GM18502 (cell line): ENCODE results near the gene UNG.
"Not testable (repeated sequence)": the region's sequence is repeated elsewhere in the genome, so short reads cannot be mapped to it uniquely, and the experiment has no call there.

ENCODE experiments used
- ATAC-seq: cut with Tn5 transposase; IDR thresholded peaks from one replicate; pipeline ENCODE4 v1.9.1; 2021; ENCODE audit warnings: mild to moderate bottlenecking; ENCODE audit not compliant: unreplicated experiment, poor library complexity

The UNG gene

DNA sequence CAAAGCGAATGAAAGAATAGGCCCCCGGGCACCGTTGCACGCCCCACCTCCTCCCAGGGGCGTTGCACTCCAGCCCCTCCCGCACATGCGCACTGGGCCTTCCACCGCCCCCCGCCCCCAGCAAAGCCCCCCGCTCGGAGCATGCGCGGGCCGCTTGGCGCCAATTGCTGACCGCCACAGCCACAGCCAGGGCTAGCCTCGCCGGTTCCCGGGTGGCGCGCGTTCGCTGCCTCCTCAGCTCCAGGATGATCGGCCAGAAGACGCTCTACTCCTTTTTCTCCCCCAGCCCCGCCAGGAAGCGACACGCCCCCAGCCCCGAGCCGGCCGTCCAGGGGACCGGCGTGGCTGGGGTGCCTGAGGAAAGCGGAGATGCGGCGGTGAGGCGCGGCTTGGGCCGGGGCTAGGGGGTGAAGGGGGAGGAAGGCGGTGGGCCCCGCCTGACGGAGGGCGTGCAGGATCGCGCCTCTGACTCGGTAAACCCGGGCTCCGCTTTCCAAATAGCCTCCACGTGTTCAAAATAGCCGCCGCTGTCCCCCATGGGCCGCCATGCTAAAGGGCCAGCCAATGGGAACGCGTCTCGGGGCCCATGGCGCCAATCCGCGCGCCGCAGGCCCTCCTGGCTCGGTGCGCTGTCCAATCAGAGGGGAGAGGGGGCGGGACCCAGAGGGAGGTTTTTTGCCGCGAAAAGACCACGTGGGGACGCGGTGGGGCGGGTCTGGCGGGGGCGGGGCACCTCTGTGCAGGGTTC, at the start of gene UNG:
Gene UNG, plus strand, starts transcription at position 163 of the 748 bp plus-strand sequence. Its CDS starts 83 bp downstream, at position 246.
- ATAC-seq: peak; percentile 85

DNA sequence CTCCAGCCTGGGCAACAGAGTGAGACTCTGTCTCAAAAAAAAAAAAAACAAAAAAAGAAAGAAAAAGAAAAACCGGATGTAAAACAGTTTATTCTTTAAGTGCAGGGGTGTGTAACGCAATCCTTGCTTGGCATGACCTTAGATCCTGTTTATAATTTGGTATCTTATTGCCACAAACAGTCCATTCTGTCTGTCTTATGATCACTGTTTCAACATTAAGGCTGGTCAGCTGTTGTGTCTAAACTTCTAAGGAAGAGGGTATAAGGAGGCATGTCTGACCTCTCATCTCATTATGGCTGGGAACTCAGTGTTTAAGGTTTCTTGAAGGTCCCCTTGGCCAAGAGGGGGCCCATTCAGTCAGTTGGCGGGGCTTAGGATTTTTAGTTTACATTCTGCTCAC, 48.7 kb upstream of the UNG start:
- not testable (repeated sequence) for ATAC-seq

DNA sequence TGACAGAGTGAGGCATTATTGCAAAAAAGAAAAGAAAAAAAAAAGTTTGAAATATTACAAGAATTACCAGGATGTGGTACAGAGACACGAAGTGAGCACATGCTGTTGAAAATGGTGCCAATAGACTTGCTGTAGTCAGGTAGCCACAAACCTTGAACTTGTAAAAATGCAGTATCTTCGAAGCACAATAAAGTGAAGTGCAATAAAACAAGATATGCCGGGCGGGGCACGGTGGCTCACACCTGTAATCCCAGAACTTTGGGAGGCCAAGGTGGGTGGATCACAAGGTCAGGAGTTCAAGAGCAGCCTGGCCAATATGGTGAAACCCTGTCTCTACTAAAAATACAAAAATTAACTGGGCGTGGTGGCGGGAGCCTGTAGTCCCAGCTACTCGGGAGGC, 47.6 kb upstream of the UNG start:
- ATAC-seq: not testable (repeated sequence)

DNA sequence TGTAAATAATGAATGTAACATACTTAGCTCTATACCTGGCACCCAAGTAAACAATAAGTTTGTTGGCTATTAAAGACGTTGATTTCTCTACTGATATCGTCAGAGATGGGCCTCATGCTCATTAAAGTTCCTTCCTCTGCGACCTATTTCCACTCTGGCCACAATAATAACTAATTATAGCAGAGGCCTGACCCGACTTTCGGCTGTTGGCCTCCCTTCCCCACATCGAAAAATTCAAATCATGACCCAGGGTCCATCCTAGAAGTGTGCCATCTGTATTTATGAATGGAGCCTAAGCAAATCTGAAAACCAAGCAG, 45.3 kb upstream of the UNG start:
- no peak for ATAC-seq

DNA sequence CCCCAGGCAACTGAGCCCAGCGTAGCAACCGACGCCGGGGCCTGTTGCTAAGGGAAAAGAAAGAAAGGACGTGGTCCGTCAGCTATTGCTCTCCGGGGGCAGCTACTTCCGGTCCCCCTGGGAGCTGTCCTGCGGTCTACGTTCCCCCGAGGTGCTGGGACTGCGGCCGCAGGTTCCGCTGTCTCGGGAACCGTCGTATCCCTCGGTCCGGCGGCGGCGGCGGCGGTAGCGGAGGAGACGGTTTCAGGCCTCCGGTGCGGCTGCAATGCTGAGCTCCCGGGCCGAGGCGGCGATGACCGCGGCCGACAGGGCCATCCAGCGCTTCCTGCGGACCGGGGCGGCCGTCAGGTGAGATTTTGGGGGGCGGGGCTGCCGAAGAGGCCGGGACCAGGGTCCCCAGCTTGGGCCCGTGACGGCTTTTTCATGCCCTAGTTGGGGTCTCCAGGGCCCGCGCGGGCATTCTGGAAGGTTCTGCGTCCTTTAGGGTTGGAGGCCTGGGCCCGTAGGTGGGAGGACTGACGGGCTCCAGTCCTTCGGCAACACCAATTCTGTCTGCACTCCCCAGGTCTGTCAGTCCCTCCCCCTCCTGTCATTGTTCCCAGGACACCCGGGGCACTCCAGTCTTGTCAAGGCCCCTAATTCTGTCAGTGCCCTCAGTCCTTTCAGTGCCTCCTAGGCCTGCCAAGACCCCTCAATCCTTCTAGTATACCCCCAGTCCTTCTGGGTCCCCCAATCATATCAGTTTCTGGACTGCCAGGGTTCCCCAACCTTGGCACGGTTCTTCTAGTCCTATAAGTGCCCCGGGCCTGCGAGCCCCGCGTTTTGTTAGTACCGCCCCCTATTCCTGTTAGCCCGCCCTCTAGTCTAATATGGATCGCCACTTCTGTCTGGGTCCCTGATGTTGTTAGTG, 44.7 kb upstream of the UNG start, which contains the start of gene USP30:
Gene USP30, plus strand, starts transcription at position 163 of the 910 bp plus-strand sequence. Its CDS starts 103 bp downstream, at position 266.
- ATAC-seq: peak; percentile 76

DNA sequence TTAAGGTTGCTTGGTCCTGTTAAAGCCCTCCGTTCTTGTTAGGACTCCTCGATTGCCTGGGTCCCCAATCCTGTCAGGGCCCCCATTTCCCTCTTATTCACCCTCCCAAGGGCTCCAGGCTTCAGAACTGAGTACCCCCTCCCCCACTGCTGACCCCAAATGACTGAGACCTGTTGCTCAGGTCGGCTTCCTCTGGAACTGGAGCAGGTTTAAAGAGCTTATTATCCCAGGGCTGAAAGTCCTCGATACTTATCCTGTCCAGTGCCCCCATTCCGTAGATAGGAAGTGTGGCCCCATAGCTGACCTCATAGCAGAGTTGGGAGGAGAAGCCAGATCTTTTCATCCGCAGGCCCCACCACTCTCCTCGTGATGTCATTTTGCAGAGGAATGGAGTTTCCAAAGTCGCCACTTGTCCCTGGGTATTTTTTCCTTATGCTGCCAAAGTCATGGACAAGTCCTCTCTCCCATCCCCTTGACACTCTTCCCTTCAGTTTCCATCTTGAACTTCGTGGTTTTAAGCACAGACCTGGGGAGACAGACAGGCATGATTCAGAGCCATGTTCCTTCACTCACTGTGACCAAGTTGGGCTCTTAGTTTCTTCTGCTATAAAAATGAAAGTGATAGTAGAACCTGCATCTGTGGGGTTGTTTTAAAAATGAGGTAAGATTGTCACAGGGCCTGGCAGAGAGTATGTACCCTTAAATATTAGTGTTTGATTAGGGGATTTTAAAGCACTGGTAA, 43.8 kb upstream of the UNG start:
- peak; percentile 43 for ATAC-seq

DNA sequence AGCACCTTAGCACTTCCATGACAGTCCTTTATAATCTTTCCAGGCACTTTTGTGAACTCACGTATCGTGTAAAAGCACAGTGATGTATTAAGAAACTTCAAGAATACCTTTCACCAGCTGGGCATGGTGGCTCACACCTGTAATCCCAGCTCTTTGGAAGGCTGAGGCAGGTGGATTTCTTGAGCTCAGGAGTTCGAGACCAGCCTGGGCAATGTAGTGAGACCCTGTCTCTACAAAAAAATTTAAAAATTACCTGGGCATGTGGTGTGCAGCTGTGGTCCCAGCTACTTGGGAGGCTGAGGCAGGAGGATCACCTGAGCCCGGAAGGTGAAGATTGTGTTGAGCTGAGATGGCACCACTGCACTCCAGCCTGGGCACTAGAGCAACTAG, 43.3 kb upstream of the UNG start:
- ATAC-seq: peak; percentile 6

DNA sequence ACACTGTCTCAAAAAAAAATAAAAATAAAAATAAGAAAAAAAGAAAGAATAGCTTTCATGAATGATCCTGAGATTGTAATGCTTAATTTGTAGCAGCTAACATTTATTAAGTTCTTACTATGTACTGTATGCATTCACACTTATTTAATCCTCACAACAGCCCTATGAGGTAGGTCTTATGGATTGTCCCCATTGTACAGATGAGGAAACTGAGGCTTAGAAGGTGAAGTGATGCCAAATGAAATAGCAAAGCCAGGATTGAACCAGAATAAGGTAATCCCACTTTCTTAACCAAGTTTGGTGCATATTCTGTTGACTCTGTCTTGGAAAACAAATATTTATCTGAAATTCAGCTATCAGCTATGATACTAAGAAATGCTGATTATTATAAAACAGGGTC, 42.9 kb upstream of the UNG start:
- no peak for ATAC-seq

DNA sequence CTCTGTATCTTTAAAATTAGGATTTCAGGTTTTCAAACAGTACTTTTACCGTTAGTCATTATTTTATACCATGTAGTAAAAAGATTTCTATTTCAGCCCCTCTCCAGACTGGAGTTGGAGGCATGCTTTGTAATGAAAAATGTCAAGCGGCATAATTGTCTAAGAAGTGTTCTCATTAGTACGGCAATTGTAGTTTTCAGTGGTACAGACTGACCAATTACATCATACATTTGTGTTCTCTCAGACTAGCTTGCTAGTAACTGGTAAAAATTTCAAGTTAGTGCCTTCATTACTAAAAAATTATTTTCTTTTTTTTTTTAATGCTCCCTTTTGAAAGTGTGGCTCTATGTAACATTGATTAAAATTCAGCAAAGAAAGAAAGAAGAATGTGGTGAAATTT, 40.5 kb upstream of the UNG start:
- ATAC-seq: no peak

DNA sequence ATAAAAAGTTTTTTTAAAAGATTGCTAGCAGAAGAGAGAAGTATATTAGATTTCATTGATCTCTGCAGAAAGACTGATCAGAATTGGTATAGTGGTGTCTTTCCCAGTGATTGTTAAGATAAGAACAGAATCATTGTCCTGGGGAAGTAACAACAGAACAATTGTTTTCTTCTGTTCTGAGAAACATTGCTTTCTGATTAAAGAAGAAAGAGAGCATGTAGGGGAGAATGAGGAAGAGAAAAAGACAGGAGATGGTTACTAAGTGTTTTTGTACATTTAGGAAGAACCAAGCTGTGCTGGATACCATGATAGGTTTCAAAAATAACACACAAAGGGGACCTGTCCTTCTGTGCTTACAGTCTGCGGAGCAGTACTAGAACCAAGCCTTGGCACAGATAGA, 40.0 kb upstream of the UNG start:
- ATAC-seq: no peak

DNA sequence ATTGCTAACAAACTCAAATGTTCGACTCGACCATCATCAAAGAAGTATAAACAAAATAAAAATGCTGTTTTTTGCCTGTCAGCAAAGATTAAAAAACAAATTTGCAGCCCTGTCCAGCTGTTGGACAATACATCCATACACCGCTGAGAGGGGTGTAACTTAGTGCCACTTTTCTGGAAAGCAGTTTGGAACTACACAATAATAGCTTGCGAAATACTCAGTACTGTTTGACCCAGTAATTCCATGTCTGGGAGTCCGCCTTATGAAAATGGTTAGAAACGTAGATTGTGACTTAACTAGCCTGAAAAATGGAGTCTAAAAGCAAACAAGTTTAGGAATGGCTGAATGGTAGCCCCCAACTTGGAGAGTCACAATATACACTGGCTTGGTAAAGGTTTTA, 38.6 kb upstream of the UNG start:
- no peak for ATAC-seq

DNA sequence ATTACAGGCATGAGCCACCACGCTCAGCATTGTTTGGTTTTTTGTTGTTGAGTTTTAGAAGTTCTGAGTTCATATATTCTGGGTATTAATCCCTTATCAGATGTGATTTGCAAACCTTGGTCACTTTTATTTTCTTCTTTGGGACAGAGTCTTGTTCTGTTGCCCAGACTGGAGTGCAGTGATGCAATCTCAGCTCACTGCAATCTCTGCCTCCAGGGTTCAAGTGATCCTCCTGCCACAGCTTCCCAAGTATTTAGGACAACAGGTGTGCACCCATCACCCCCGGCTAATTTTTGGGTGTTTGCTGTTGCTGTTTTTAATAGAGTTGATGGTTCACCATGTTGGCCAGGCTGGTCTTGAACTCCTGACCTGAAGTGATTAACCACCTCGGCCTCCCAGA, 33.3 kb upstream of the UNG start:
- no peak for ATAC-seq

DNA sequence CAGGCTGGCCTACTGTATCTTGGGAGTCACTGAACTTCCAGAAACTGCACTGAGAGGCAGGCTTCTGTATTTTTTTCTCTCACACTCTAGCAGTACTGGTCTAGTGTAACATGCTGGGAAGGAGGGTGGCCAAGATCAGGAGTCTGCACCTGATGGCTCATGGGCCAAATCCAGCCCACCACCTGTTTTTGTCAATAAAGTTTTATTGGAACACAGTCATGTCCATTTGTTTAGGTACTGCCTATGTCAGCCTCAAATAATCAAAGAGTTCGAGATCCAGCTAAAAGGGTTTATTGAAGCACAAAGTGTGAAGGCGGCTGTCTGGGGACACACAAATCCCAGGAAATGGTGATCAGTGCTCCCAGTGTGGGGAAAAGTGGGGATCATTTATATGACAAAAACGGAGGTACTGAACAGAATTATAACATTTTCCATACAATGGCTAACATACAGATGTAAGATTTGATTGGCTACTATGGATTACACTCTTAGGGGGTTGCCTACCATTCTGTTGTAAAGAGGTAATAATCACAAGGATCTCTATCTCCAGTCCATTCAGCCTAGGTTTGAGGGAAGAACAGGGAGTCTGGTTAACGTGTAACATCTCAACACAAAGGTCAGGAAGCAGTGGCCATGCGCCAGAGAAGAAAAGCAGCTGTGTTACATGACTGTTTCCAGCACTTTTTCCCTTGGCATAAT, 32.1 kb upstream of the UNG start:
- ATAC-seq: no peak

DNA sequence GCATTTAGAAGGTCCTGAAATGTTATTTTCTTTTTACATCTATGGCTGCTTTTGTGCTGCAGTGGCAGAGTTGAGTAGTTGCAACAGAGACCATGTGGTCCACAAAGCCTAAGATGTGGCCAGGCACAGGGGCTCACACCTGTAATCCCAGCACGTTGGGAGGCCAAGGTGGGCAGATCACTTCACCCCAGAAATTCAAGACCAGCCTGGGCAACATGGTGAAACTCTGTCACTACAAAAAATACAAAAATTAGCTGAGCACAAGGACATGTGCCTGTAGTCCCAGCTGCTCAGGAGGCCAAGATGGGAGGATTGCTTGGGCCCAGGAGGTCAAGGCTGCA, 31.6 kb upstream of the UNG start:
- no peak for ATAC-seq

DNA sequence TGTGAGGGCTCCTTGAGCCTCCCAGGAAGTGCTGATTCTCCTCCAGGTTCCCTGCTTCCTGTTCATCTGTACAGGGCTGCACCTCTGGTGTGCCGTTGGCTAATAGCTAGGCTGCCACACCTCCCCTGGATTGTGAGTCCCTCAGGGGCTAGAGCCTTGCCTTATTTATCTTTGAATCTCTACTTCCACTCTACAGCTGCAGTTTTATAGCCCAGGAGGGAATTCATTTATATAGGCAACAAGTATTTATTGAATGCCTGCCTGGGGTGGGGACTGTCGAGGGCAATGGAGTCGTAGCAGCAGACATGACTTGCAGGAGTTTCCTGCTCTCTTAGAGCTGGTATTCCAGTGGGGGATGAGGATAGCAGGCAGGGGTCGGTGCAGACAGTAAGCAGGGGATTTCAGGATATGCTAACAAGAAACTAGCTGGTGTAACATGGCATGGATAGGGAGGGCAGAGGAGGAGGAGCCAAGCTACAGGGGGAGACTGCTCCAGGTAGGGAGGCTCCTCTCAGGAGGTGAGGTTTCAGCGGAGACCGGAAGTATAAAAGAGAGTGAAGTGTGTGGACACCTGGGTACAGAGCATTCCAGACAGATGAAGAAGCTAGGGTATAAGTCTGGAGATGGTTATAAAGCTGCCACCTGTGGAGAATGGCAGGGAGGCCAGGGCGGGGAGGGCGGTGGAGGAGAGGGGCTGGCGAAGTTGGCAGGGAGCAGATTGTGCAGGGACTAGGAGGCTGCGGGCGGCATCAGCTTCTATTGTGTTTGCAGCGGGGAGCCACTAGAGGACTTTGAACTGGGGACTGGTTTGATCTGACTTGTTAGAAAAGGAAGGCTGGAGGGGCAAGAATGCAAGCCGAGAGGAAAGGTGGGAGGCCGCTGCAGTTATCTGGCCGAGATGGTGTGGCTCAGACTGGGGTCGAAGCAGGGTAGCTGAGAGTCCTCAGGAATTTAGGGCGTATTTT, 27.8 kb upstream of the UNG start:
- ATAC-seq: no peak

DNA sequence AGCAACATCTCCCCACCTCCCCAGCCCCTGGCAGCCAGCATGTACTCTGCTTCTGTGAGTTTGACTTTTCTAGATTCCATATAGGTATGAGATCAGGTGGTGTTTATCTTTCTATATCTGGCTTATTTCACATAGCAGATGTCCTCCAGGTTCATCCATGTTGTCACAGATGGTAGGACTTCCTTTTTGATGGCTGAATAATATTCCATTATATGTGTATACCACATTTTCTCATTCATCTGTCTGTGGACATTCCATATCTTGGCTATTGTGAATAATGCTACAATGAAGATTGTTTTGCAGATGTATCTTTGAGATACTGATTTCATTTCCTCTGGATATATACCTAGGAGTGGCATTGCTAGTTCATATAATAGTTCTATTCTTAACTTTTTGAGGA, 22.5 kb upstream of the UNG start:
- no peak for ATAC-seq

DNA sequence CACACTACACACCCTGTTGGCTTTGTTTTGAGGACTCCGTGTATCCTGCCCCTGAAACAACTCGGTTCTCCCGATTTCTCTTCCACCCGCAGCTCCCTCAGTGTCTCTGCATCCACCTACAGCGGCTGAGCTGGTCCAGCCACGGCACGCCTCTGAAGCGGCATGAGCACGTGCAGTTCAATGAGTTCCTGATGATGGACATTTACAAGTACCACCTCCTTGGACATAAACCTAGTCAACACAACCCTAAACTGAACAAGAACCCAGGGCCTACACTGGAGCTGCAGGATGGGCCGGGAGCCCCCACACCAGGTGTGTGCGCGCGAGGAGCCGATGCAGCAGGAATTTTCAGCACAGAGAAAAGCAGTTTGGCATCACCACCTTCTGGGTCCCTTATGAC, 14.6 kb upstream of the UNG start:
- ATAC-seq: no peak

DNA sequence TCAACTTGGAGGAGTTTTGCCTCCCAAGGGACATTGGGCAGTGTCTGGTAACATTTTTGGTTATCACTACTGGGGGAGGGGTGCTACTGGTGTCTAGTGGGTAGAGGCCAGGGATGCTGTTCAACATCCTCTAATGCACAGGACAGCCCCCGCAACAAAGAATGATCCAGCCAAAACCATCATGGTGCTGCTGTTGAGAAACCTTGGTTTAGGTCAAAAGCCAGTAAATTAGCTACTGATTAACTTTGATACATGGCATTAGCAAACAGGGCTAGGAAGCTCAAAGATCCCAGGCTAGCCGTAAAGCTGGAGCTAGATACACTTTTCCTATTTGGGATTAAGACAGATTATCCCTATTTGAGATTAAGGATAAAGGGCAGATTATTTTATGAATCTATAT, 13.0 kb upstream of the UNG start:
- no peak for ATAC-seq

DNA sequence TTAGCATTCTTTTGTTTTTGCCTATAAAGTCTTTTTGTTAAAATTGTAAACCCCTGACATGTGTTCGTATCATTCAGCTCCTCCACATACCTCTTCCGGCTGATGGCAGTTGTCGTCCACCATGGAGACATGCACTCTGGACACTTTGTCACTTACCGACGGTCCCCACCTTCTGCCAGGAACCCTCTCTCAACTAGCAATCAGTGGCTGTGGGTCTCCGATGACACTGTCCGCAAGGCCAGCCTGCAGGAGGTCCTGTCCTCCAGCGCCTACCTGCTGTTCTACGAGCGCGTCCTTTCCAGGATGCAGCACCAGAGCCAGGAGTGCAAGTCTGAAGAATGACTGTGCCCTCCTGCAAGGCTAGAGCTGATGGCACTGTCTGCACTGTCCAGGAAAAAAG, 11.8 kb upstream of the UNG start:
- no peak for ATAC-seq
